ENCODE data around the gene MACF1.
"Not testable (repeated sequence)": the region's sequence is repeated elsewhere in the genome, so short reads cannot be mapped to it uniquely, and the experiment has no call there.

The MACF1 gene

GRCh38 chr1:39204441-39205081 is at the start of gene MACF1:
MACF1 (plus strand) TSS chr1:39204695; CDS start chr1:39205023, 328 bp downstream.
- DNase-seq (ENCODE audit: insufficient read length, low spot score) (no peak), FAIRE-seq (peak; percentile 35)

GRCh38 chr1:39157304-39157703 is 47.2 kb upstream of the MACF1 start:
- DNase-seq (ENCODE audit: insufficient read length, low spot score) = no peak
- no peak for FAIRE-seq

GRCh38 chr1:39158327-39159086 is 46.0 kb upstream of the MACF1 start:
- FAIRE-seq (no peak), DNase-seq (ENCODE audit: insufficient read length, low spot score) (no peak)

- DNase-seq (ENCODE audit: insufficient read length, low spot score) (no peak), FAIRE-seq (no peak)
These were observed 45.1 kb upstream of the MACF1 start for GRCh38 chr1:39159224-39160036.

- FAIRE-seq = no peak
- no peak for DNase-seq (ENCODE audit: insufficient read length, low spot score)
These were observed 43.8 kb upstream of the MACF1 start for GRCh38 chr1:39160703-39161102.

- DNase-seq (ENCODE audit: insufficient read length, low spot score); FAIRE-seq: not testable (repeated sequence)
These were observed 42.7 kb upstream of the MACF1 start for GRCh38 chr1:39161811-39162210.

GRCh38 chr1:39163469-39163868 is 41.0 kb upstream of the MACF1 start:
- DNase-seq (ENCODE audit: insufficient read length, low spot score) = no peak
- no peak for FAIRE-seq

- DNase-seq (ENCODE audit: insufficient read length, low spot score) = no peak
- FAIRE-seq = no peak
These were observed 40.2 kb upstream of the MACF1 start for GRCh38 chr1:39164256-39164655.

- DNase-seq (ENCODE audit: insufficient read length, low spot score) (no peak), FAIRE-seq (no peak)
These were observed 39.4 kb upstream of the MACF1 start for GRCh38 chr1:39165049-39165448.

GRCh38 chr1:39165488-39165887 is 39.0 kb upstream of the MACF1 start:
- FAIRE-seq (no peak), DNase-seq (ENCODE audit: insufficient read length, low spot score) (no peak)

GRCh38 chr1:39167632-39168209 is 36.8 kb upstream of the MACF1 start:
- DNase-seq (ENCODE audit: insufficient read length, low spot score) (no peak), FAIRE-seq (no peak)

GRCh38 chr1:39168301-39169080 is 36.0 kb upstream of the MACF1 start:
- no peak for FAIRE-seq
- no peak for DNase-seq (ENCODE audit: insufficient read length, low spot score)

GRCh38 chr1:39170731-39171667 is 33.5 kb upstream of the MACF1 start:
- no peak for DNase-seq (ENCODE audit: insufficient read length, low spot score)
- no peak for FAIRE-seq

GRCh38 chr1:39173119-39173994 is 31.1 kb upstream of the MACF1 start:
- DNase-seq (ENCODE audit: insufficient read length, low spot score) = no peak
- FAIRE-seq = no peak

GRCh38 chr1:39173995-39174380 is 30.5 kb upstream of the MACF1 start:
- FAIRE-seq = no peak
- DNase-seq (ENCODE audit: insufficient read length, low spot score) = no peak

GRCh38 chr1:39174390-39175081 is 30.0 kb upstream of the MACF1 start:
- FAIRE-seq (no peak), DNase-seq (ENCODE audit: insufficient read length, low spot score) (no peak)

GRCh38 chr1:39177706-39178105 is 26.8 kb upstream of the MACF1 start:
- DNase-seq (ENCODE audit: insufficient read length, low spot score) = no peak
- no peak for FAIRE-seq

Data from GM19239 (cell line).